Measurements from ENCODE around the gene NREP. TPM values are rescaled to one million over a fixed set of nuclear protein-coding genes. Genes with fewer than 3 reads are reported as not detected.

The NREP gene
- polyA plus RNA-seq, 1 experiment = 387 TPM

DNA sequence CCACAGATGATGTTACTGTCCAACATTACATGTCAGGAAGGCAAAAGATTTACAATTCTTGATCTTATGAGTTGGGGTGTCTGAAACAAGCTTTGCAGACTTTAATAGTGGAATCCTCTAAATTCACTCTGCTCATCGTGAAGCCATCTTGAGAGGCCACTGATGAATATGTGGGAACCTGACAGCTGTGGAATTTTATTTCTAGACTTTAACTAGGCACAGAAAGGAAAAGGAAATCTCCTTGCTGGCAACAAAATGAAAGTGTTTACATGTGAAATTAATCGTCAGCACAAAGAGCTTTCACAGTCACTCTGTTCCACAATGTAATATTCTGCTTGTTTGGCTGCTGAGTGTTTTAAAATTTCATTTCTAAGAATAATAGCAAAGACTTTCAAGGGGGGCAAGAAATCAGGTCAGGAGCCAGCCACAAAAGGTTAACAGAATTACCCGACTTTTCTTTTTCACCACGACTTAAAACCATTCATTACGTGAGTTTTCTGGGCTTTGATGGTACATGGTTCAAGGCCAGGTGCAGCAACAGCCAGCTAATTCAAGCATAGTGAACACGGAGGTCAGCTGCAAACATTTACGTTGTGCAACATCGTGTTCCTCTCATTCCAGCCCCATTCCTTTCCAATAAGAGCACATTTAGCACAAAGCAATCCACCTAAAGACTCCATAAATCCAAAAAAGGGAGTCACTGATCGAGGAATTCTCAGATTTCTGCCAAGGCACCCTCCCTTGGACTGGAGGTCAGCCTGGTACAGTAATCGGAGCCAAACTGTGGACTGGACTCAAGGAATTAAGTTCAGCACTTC, 14.6 kb downstream of the NREP start:
- ChIA-PET POLR2A (interaction anchor here (0.6 kb wide), 2 partner anchors 48 to 211 kb away, joined by 3 to 15 read pairs; no protein-coding TSS in a partner anchor), CTCF (interaction anchor here (0.6 to 2.4 kb wide), 7 partner anchors 131 to 419 kb away, joined by 3 to 7 read pairs (median 3); no protein-coding TSS in a partner anchor)
- peak; percentile 78 for DNase-seq (ENCODE audit: low read depth)
- Histone ChIP-seq H3K36me3 (ENCODE audit: control insufficient read depth, insufficient read depth, low read length) (no peaks in the 10 kb centered on the region), H3K27me3 (ENCODE audit: control insufficient read depth, insufficient read depth, low read length) (no peaks in the 10 kb centered on the region), H3K4me3 (ENCODE audit: low read depth, low read length) (no peak overlapping the region)
- no peak for TF ChIP-seq CTCF (IDR thresholded peaks at IDR 0.05; ENCODE audit: insufficient read depth, low read depth, low read length)

GRCh38 chr5:111741278-111741677, 15.7 kb downstream of the NREP start:
- H3K36me3 ChIP-seq (ENCODE audit: control insufficient read depth, insufficient read depth, low read length) = no peaks in the 10 kb centered on the region
- TF ChIP-seq CTCF (IDR thresholded peaks at IDR 0.05; ENCODE audit: insufficient read depth, low read depth, low read length) = no peak
- ChIA-PET CTCF (interaction anchor here (0.9 to 1.1 kb wide), 2 partner anchors 216 to 235 kb away, joined by 3 read pairs; no protein-coding TSS in a partner anchor), POLR2A (no interaction called here)
- no peaks in the 10 kb centered on the region for H3K27me3 ChIP-seq (ENCODE audit: control insufficient read depth, insufficient read depth, low read length)
- H3K4me3 ChIP-seq (ENCODE audit: low read depth, low read length) = no peak overlapping the region
- no peak for DNase-seq (ENCODE audit: low read depth)

GRCh38 chr5:111739416-111739815, 17.6 kb downstream of the NREP start:
- Histone ChIP-seq H3K36me3 (ENCODE audit: control insufficient read depth, insufficient read depth, low read length) (no peaks in the 10 kb centered on the region), H3K4me3 (ENCODE audit: low read depth, low read length) (no peak overlapping the region), H3K27me3 (ENCODE audit: control insufficient read depth, insufficient read depth, low read length) (no peaks in the 10 kb centered on the region)
- ChIA-PET CTCF (interaction anchor here (0.7 to 1.0 kb wide), 2 partner anchors 189 to 208 kb away, joined by 3 to 5 read pairs; no protein-coding TSS in a partner anchor), POLR2A (interaction anchor here (0.6 kb wide), 1 partner anchor 17 kb away, joined by 3 read pairs; no protein-coding TSS in a partner anchor)
- TF ChIP-seq CTCF (IDR thresholded peaks at IDR 0.05; ENCODE audit: insufficient read depth, low read depth, low read length) = no peak
- DNase-seq (ENCODE audit: low read depth) = no peak

- ChIA-PET CTCF (interaction anchor here (1.2 kb wide), 1 partner anchor 188 kb away, joined by 4 read pairs; no protein-coding TSS in a partner anchor), POLR2A (interaction anchor here (0.6 kb wide), 1 partner anchor 245 kb away, joined by 3 read pairs; no protein-coding TSS in a partner anchor)
- no peak for DNase-seq (ENCODE audit: low read depth)
Measured at GRCh38 chr5:111738118-111738517, 18.9 kb downstream of the NREP start.

More at GRCh38 chr5:111738118-111738517, 18.9 kb downstream of the NREP start:
- H3K4me3 ChIP-seq (ENCODE audit: low read depth, low read length) = no peak overlapping the region
- H3K36me3 ChIP-seq (ENCODE audit: control insufficient read depth, insufficient read depth, low read length) = peaks cover 2% of the 10 kb centered on the region
- no peak for TF ChIP-seq CTCF (IDR thresholded peaks at IDR 0.05; ENCODE audit: insufficient read depth, low read depth, low read length)
- no peaks in the 10 kb centered on the region for H3K27me3 ChIP-seq (ENCODE audit: control insufficient read depth, insufficient read depth, low read length)
